Heart left ventricle (tissue), 16 donors: ENCODE data around the gene ASPDH. TPM values are rescaled to one million over a fixed set of nuclear protein-coding genes. Genes with fewer than 3 reads are reported as not detected.
A peak's percentile ranks its signal among the peaks of the same experiment; 100 is the strongest.
"Not testable (repeated sequence)": the region's sequence is repeated elsewhere in the genome, so short reads cannot be mapped to it uniquely, and the experiment has no call there.

Experiments
- ATAC-seq, 4 donors: fragments of 200-7000 bp; cut with Tn5 transposase; one replicate each; pipeline ENCODE4 v1.9.1; 2020 to 2022; ENCODE audit warnings: moderate library complexity in 4 of 4, mild to moderate bottlenecking in 3 of 4, moderate number of reproducible peaks in 1 of 4
- DNase-seq, 5 donors: peaks; one replicate each; pipeline ENCODE4 v3.0.0-alpha.2; 2020
- H3K27ac ChIP-seq, 12 donors: fragments of 200-600 bp; sonication (generic) in 4 of 12; one replicate each; pipeline versions ENCODE4 v1.5.0 to v1.8.0; 2016 to 2022; ENCODE audit warnings: mild to moderate bottlenecking in 2 of 12
- H3K27me3 ChIP-seq, 9 donors: fragments of 200-600 bp; sonication (generic) in 2 of 9; one replicate each; pipeline versions ENCODE4 v1.5.1 to v1.8.0; 2016 to 2022; ENCODE audit warnings: mild to moderate bottlenecking in 3 of 9
- H3K36me3 ChIP-seq, 9 donors: fragments of 200-600 bp; sonication (generic) in 2 of 9; one replicate each; pipeline versions ENCODE4 v1.5.0 to v1.8.0; 2018 to 2022; ENCODE audit warnings: mild to moderate bottlenecking in 2 of 9
- H3K4me1 ChIP-seq, 12 donors: fragments of 200-600 bp; sonication (generic) in 4 of 12; one replicate each; pipeline versions ENCODE4 v1.5.0 to v1.8.0; 2016 to 2022; ENCODE audit warnings: mild to moderate bottlenecking in 3 of 12
- H3K4me3 ChIP-seq, 12 donors: fragments of 200-600 bp; sonication (generic) in 4 of 12; one replicate each; pipeline versions ENCODE4 v1.5.0 to v1.8.0; 2017 to 2022; ENCODE audit warnings: mild to moderate bottlenecking in 9 of 12, moderate library complexity in 4 of 12
- H3K9me3 ChIP-seq, 12 donors: fragments of 200-600 bp; sonication (generic) in 4 of 12; one replicate each; pipeline versions ENCODE4 v1.5.0 to v1.8.0; 2016 to 2022; ENCODE audit warnings: mild to moderate bottlenecking in 1 of 12
- POLR2A ChIP-seq, 2 donors: fragments of 450-650 bp; IDR thresholded peaks; one replicate each; pipeline ENCODE4 v1.6.1; 2017; ENCODE audit warnings: antibody characterized with exemption in 2 of 2, mild to moderate bottlenecking in 2 of 2, moderate library complexity in 2 of 2
- WGBS, 4 donors: extraction: QIAGEN DNeasy Blood & Tissue Kit in 2 of 4; methylation state at CpG; one replicate each; pipeline versions ENCODE4 v1.1.5 to v1.1.7; 2013 to 2018; 5-methylcytosine and 5-hydroxymethylcytosine counted together
- intact Hi-C, 10 donors: fragments of 100-400 bp; cut with DNase I; formaldehyde crosslinking; loops; one replicate each; pipeline versions ENCODE4 v1.11.1 to v1.14.2; 2022
- polyA plus RNA-seq, 2 donors: library from polyadenylated mRNA; stranded (reverse); fragments of 200-250 nt; gene quantifications; one replicate each; pipeline ENCODE4 v1.2.3, GENCODE V29; 2013
- total RNA-seq, 9 donors: library from RNA; depleted of rRNA in 2 of 9; stranded (reverse); fragments of >200 nt in 2 of 9; fragmentation: NEBNext Ultra II Directional in 3 of 9; extraction: Animal tissue kit (Norgen Biotek cat#: 25700) in 3 of 9; gene quantifications; one replicate each; pipeline versions ENCODE4 v1.1.0 to v1.2.4, GENCODE V29; 2016 to 2023
- TF ChIP-seq, protein P1 (sequence below), 12 donors: fragments of 200-600 bp; sonication (generic) in 4 of 12; IDR thresholded peaks; one replicate each; pipeline versions ENCODE4 v1.5.0 to v1.8.0; 2018 to 2022; ENCODE audit warnings: antibody characterized with exemption in 12 of 12, mild to moderate bottlenecking in 5 of 12
- donor health status: ischemic (EF 13 %, LVEDD 7.1; RV severe dilation, severe dysfunction).
- donor health status: healthy with polysubstance abuse.
- donor health status: DM: no; HTN: yes; CAD: no.
- donor health status: DM: no; HTN: no; CAD: no.
- donor health status: ischemic (EF 25% LVEDD 6.9; RV normal size, moderate dysfunction).
- donor health status: ischemic (EF 25% LVEDD 5.7; RV mildly dilated, moderate dysfunction).
- donor health status: healthy.
- donor health status: DM: yes; HTN: yes; CAD: no.
- donor health status: ischemic (EF 35%, LVEDD 5.7; RV mildly dilated, moderate dysfunction).
- donor health status: nonischemic (EF 11% LVEDD 7.7; RV severe dilation, severe dysfunction).
- donor health status: DM: yes; HTN: yes; CAD: no.
- donor health status: PGD.
- donor health status: ischemic (EF 29% LVEDD 5.4; RV normal size, mild dysfunction).
- donor health status: nonischemic (EF 23%, LVEDD 6.1; RV moderate dilation, normal function).

ASPDH gene
- total and polyA plus RNA-seq, 11 donors = not detected

DNA sequence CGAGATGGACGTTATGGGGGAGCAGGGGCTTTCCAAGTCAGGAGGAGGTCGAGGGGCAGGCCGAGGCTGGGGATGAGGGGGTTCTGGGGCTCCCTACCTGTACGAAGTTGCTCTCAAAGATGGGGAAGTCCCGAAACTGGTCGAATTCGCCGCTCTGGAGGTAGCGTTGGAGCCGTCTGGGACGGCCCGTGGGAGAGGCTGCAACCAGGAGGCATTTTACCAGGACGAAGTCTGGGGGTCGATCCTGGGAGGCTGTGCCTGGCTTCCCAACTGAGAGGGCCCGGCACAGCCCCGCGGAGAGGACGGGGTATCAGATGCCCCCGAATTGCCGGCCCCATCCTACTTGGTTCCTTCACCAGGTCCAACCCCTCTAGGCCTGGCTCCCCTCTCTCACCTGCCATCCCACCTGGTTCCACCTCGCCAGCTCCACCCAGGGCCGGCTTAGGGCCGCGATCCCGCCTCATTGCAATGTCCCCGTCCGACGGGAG is 37.9 kb downstream of the ASPDH start:
- peak overlapping the region in 7 of 12 donors; percentile 47 to 88 (median 83) for H3K27ac ChIP-seq

DNA sequence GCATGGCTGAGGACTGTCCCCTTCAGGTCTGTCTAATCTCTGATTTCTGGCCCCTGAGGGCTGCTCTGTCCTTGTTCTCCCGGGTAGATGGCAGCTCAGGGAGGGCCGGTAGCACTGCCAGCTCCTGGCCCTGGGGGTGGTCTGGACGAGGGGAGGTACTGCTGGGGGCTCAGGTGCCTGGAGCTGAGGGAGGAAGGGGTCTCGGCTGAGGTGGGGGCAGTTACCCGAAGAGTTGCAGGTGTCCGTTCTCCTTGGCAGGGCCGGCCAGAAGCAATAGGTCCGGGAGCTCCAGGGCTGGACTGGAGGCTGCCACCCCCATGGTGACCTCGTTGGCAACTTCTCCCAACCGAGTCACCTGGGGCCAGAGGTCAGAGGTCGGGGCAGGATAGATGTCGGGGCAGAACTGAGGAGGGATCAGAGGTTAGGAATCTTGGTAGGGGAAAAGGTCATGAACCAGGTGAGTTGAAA is 38.6 kb downstream of the ASPDH start:
- WGBS, 4 donors = 75 to 84% (median 78%) methylated on average over 10 to 12 of the region's 12 CpGs
- ATAC-seq (no peak), DNase-seq (peak in 1 of 5 donors; percentile 53)
- no peaks in the 10 kb centered on the region for H3K27me3 ChIP-seq
- H3K27ac ChIP-seq = no peak overlapping the region
- peaks cover 0 to 20% (median 13%) of the 10 kb centered on the region in 9 donors for H3K36me3 ChIP-seq
- H3K4me1 ChIP-seq = peaks cover 7 to 26% (median 14%) of the 10 kb centered on the region in 12 donors
- H3K9me3 ChIP-seq = no peaks in the 10 kb centered on the region
- TF ChIP-seq, protein P1, sequence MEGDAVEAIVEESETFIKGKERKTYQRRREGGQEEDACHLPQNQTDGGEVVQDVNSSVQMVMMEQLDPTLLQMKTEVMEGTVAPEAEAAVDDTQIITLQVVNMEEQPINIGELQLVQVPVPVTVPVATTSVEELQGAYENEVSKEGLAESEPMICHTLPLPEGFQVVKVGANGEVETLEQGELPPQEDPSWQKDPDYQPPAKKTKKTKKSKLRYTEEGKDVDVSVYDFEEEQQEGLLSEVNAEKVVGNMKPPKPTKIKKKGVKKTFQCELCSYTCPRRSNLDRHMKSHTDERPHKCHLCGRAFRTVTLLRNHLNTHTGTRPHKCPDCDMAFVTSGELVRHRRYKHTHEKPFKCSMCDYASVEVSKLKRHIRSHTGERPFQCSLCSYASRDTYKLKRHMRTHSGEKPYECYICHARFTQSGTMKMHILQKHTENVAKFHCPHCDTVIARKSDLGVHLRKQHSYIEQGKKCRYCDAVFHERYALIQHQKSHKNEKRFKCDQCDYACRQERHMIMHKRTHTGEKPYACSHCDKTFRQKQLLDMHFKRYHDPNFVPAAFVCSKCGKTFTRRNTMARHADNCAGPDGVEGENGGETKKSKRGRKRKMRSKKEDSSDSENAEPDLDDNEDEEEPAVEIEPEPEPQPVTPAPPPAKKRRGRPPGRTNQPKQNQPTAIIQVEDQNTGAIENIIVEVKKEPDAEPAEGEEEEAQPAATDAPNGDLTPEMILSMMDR (IDR thresholded peaks at IDR 0.05) = no peak
- TF ChIP-seq POLR2A (IDR thresholded peaks at IDR 0.05) = no peak
- intact Hi-C loops = loop anchor here in 2 of 10 donors (5.0 kb wide), 1 partner anchor 108 kb away; the partner anchor contains the start of gene NAPSA (in 2 of the 2)
- H3K4me3 ChIP-seq = no peak overlapping the region

More for the DNA sequence above, 37.9 kb downstream of the ASPDH start:
- Histone ChIP-seq H3K27me3 (no peaks in the 10 kb centered on the region), H3K4me1 (peaks cover 7 to 26% (median 14%) of the 10 kb centered on the region in 12 donors), H3K4me3 (peak overlapping the region in 11 of 12 donors; percentile 80 to 99 (median 97)), H3K9me3 (no peaks in the 10 kb centered on the region), H3K36me3 (peaks cover 0 to 26% (median 19%) of the 10 kb centered on the region in 9 donors)
- WGBS, 4 donors = 67 to 71% (median 68%) methylated on average over 27 to 29 of the region's 29 CpGs
- intact Hi-C loops = loop anchor here in 6 of 10 donors (1.0 to 5.0 kb wide), 3 partner anchors 35 to 108 kb away; partner anchors contain the start of genes JOSD2 (in 5 of the 6) and NAPSA (in 2 of the 6)
- TF ChIP-seq, protein P1 (IDR thresholded peaks at IDR 0.05) = no peak
- no peak for TF ChIP-seq POLR2A (IDR thresholded peaks at IDR 0.05)
- DNase-seq (no peak), ATAC-seq (peak in 1 of 4 donors; percentile 4)

DNA sequence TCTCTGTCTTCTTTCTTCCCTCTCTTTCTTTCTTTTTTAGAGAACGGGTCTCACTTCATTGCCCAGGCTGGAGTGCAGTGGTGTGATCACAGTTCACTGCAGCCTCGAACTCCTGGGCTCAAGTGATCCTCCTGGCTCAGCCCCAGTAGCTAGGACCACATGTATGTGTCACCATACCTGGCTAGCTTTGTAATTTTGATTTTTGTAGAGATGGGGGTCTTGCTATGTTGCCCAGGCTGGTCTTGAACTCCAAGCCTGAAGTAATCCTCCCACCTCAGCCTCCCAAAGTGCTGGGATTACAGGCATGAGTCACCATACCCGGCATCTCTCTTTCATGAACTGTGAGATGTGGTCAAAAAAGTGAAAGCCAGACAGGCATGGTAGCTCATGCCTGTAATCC is 40.4 kb downstream of the ASPDH start:
- H3K27me3 ChIP-seq, DNase-seq, intact Hi-C loops, ATAC-seq, H3K9me3 ChIP-seq, H3K27ac ChIP-seq, H3K4me3 ChIP-seq, H3K36me3 ChIP-seq: not testable (repeated sequence)
- whole genome bisulfite sequencing, 4 donors = 67 to 83% (median 70%) methylated on average over 3 of the region's 3 CpGs
- peaks cover 7 to 17% (median 13%) of the 10 kb centered on the region in 12 donors for H3K4me1 ChIP-seq

DNA sequence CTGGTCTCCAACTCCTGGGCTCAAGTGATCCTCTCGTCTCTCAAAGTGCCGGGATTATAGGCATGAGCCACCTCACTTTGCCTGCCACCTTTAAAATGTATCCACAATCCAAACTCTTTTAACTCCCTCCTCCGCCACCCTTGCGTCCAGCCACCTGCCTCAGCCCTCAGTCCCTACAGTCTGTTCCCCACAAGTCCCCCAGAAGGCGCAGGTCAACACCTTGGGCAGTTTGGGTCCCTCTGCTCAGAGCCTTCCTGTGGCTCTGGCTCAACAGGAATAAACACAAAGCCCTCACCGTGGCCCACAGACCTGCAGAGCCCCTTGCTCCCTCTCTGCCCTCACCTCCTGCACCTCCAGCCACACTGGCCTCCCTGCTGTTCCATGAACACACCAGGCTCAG is 44.9 kb downstream of the ASPDH start:
- Histone ChIP-seq H3K27ac (no peak overlapping the region), H3K9me3 (no peaks in the 10 kb centered on the region), H3K27me3 (peaks cover 0 to 7% (median 0%) of the 10 kb centered on the region in 9 donors), H3K36me3 (no peaks in the 10 kb centered on the region), H3K4me1 (no peaks in the 10 kb centered on the region), H3K4me3 (no peak overlapping the region)
- TF ChIP-seq, protein P1 (IDR thresholded peaks at IDR 0.05) = no peak
- no peak for TF ChIP-seq POLR2A (IDR thresholded peaks at IDR 0.05)
- WGBS, 4 donors = 84 to 90% (median 87%) methylated on average over 6 of the region's 6 CpGs
- intact Hi-C loops = no loop called here
- DNase-seq (no peak), ATAC-seq (no peak)
